RWPE2 (cell line): ENCODE data around the gene RBM47.
"Not testable (repeated sequence)": the region's sequence is repeated elsewhere in the genome, so short reads cannot be mapped to it uniquely, and the experiment has no call there.

Experiments used
- ATAC-seq: fragments of 200-7000 bp; cut with Tn5 transposase; 3 replicates; pipeline ENCODE4 v1.9.1; 2021; ENCODE audit warnings: low read depth
- DNase-seq: peaks from one replicate; pipeline ENCODE4 v3.0.0-alpha.2; 2020; ENCODE audit warnings: low spot score
- H3K27ac ChIP-seq: fragments of 450-650 bp; 2 replicates; pipeline ENCODE4 v1.5.1; 2017; ENCODE audit warnings: mild to moderate bottlenecking; ENCODE audit not compliant: poor library complexity, severe bottlenecking
- H3K27me3 ChIP-seq: fragments of 250-450 bp; sonication (Bioruptor Pico); 2 replicates; pipeline ENCODE4 v1.5.1; 2021; ENCODE audit warnings: mild to moderate bottlenecking, moderate library complexity; ENCODE audit not compliant: insufficient read depth, poor library complexity, severe bottlenecking
- H3K36me3 ChIP-seq: fragments of 250-450 bp; sonication (Bioruptor Pico); 2 replicates; pipeline ENCODE4 v1.5.1; 2020; ENCODE audit warnings: low read depth, mild to moderate bottlenecking, moderate library complexity
- H3K4me1 ChIP-seq: fragments of 250-450 bp; sonication (Bioruptor Pico); 2 replicates; pipeline ENCODE4 v1.5.1; 2021; ENCODE audit warnings: mild to moderate bottlenecking, moderate library complexity; ENCODE audit not compliant: insufficient read depth, poor library complexity, severe bottlenecking
- H3K4me3 ChIP-seq: fragments of 250-450 bp; sonication (Bioruptor Pico); 2 replicates; pipeline ENCODE4 v1.5.1; 2021; ENCODE audit warnings: mild to moderate bottlenecking, moderate library complexity; ENCODE audit not compliant: severe bottlenecking
- H3K9me3 ChIP-seq: fragments of 250-450 bp; sonication (Bioruptor Pico); 2 replicates; pipeline ENCODE4 v1.5.1; 2021; ENCODE audit warnings: mild to moderate bottlenecking, moderate library complexity; ENCODE audit not compliant: severe bottlenecking
- CTCF ChIP-seq: fragments of 450-650 bp; IDR thresholded peaks from one replicate; pipeline ENCODE4 v1.5.1; 2017; ENCODE audit warnings: mild to moderate bottlenecking, moderate library complexity; ENCODE audit not compliant: poor library complexity, severe bottlenecking

The RBM47 gene

GRCh38 chr4:40525752-40526598 is 103.7 kb downstream of the RBM47 start:
- Histone ChIP-seq H3K27ac (no peak overlapping the region), H3K4me1 (peaks cover 6% of the 10 kb centered on the region), H3K9me3 (no peaks in the 10 kb centered on the region), H3K4me3 (no peak overlapping the region), H3K27me3 (no peaks in the 10 kb centered on the region), H3K36me3 (no peaks in the 10 kb centered on the region)
- DNase-seq (no peak), ATAC-seq (peak; percentile 61; the same call in 2 of the 3 replicates)
- no peak for TF ChIP-seq CTCF

DNA sequence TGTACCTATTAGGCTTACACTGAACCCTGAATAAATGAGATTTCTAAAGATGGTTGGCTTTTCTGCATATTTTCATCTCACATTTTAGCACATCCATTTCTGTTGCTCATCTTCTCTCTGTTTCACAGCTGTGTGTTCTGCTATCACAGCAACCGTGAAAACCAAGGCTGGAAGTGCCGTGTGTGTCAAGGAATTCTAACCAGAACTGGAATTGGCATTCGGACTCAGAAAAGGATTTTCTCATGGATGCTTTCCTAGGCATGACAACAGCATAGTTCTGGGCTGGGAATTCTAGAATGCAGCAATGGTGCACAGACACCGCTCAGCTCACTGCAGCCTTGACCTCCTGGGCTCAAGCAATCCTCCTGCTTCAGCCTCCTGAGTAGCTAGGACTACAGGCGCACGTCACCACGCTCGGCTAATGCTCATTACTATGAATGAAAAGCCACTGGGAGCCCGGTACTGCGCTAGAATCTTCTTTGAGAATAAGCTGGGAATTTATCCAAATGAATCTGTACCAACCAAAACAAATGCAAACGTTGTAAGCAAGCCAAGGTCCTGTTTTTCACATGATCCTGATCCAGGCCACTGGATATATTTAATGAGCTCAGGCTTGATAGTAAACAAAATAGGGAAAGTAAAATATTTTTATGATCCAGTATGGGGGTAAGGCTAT is 105.2 kb downstream of the RBM47 start:
- peaks cover 6% of the 10 kb centered on the region for H3K4me1 ChIP-seq
- no peaks in the 10 kb centered on the region for H3K27me3 ChIP-seq
- no peak overlapping the region for H3K4me3 ChIP-seq
- H3K27ac ChIP-seq, result no peak overlapping the region
- TF ChIP-seq CTCF, result no peak
- H3K9me3 ChIP-seq, result no peaks in the 10 kb centered on the region
- no peaks in the 10 kb centered on the region for H3K36me3 ChIP-seq
- ATAC-seq (no peak), DNase-seq (no peak)

DNA sequence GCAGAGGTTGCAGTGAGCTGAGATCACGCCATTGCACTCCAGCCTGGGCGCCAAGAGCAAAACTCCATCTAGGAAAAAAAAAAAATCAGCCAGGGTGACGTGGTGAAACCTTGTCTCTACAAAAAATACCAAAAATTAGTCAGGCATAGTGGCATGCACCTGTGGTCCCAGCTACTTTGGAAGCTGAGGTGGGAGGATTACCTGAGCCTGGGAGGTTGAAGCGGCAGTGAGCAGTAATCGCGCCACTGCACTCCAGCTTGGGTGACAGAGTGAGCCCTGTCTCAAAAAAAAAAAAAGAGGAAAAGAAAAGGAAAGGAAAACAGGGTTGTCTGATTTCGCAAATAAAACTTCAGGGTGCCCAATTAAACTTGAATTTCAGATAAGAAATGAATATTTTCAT is 106.1 kb downstream of the RBM47 start:
- ATAC-seq (no peak), DNase-seq (no peak)
- TF ChIP-seq CTCF, result no peak
- Histone ChIP-seq H3K4me1 (peaks cover 6% of the 10 kb centered on the region), H3K9me3 (no peaks in the 10 kb centered on the region), H3K27me3 (no peaks in the 10 kb centered on the region), H3K27ac (no peak overlapping the region), H3K36me3 (no peaks in the 10 kb centered on the region), H3K4me3 (no peak overlapping the region)

GRCh38 chr4:40521957-40522356 is 107.7 kb downstream of the RBM47 start:
- Histone ChIP-seq H3K9me3 (no peaks in the 10 kb centered on the region), H3K4me1 (peaks cover 6% of the 10 kb centered on the region), H3K36me3 (no peaks in the 10 kb centered on the region), H3K27ac (no peak overlapping the region), H3K27me3 (no peaks in the 10 kb centered on the region), H3K4me3 (no peak overlapping the region)
- DNase-seq (no peak), ATAC-seq (no peak)
- TF ChIP-seq CTCF, result no peak

DNA sequence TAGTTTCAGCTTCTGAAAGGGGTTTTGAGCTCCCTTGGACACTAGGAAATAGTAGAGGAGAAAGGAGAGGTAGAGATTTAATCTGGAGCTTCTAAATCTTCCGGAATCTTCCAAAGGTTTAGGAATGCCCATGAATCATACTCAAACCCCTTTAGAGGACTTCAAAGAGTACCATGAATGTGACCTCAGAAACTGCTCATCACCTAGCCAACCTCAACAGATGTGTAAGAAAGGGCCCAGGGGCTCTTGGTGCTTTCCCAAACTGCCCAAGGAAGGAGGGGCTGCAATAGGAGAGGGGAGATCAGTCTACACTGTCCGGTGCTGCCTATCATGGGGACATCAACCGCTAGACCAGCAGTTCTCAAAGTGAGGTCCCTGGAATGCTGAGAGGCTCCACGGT is 109.1 kb downstream of the RBM47 start:
- Histone ChIP-seq H3K27me3 (no peaks in the 10 kb centered on the region), H3K4me1 (peaks cover 5% of the 10 kb centered on the region), H3K4me3 (no peak overlapping the region), H3K36me3 (no peaks in the 10 kb centered on the region), H3K9me3 (no peaks in the 10 kb centered on the region), H3K27ac (no peak overlapping the region)
- TF ChIP-seq CTCF, result no peak
- DNase-seq (no peak), ATAC-seq (no peak)

DNA sequence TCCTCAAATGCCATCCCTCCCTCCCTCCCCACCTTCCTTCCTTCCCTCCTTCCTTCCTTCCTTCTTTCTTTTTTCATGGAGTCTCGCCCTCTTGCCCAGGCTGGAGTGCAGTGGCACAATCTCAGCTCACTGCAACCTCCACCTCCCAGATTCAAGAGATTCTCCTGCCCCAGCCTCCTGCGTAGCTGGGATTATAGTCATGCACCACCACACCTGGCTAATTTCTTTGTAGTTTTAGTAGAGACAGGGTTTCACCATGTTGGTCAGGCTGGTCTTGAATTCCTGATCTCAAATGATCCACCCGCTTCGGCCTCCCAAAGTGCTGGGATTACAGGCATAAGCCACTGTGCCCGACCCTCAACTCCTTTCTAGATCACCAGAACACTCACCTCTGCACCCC is 112.6 kb downstream of the RBM47 start:
- not testable (repeated sequence) for H3K9me3 ChIP-seq, ATAC-seq, H3K27me3 ChIP-seq, DNase-seq, H3K36me3 ChIP-seq, H3K4me3 ChIP-seq, H3K27ac ChIP-seq
- H3K4me1 ChIP-seq, result peaks cover 21% of the 10 kb centered on the region
